Duodenal mucosa (tissue), 2 donors: Measurements from ENCODE around the gene AQP2.

ENCODE experiments used
- H3K27ac ChIP-seq: one replicate; pipeline ENCODE4 v1.7.0; 2013; ENCODE audit warnings: low read depth, low read length
- H3K27me3 ChIP-seq, 2 donors: one replicate each; pipeline ENCODE4 v1.7.0; 2013; ENCODE audit warnings: low read length in 2 of 2, control low read depth in 1 of 2; ENCODE audit not compliant: insufficient read depth in 2 of 2, control insufficient read depth in 1 of 2
- H3K36me3 ChIP-seq, 2 donors: one replicate each; pipeline ENCODE4 v1.7.0; 2013; ENCODE audit warnings: low read length in 2 of 2, control low read depth in 1 of 2; ENCODE audit not compliant: insufficient read depth in 2 of 2, control insufficient read depth in 1 of 2
- H3K4me1 ChIP-seq, 2 donors: one replicate each; pipeline ENCODE4 v1.7.0; 2013; ENCODE audit warnings: low read length in 2 of 2, control low read depth in 1 of 2; ENCODE audit not compliant: insufficient read depth in 2 of 2, control insufficient read depth in 1 of 2
- H3K4me3 ChIP-seq, 2 donors: one replicate each; pipeline ENCODE4 v1.7.0; 2013; ENCODE audit warnings: low read length in 2 of 2, low read depth in 1 of 2
- H3K9ac ChIP-seq, 2 donors: one replicate each; pipeline ENCODE4 v1.7.0; 2013; ENCODE audit warnings: low read length in 2 of 2, low read depth in 1 of 2
- H3K9me3 ChIP-seq, 2 donors: one replicate each; pipeline ENCODE4 v1.7.0; 2013; ENCODE audit warnings: low read length in 2 of 2, control low read depth in 1 of 2; ENCODE audit not compliant: control insufficient read depth in 1 of 2

AQP2 gene

GRCh38 chr12:49970658-49971057 lies 20.1 kb downstream of the AQP2 start:
- Histone ChIP-seq H3K4me3 (no peak overlapping the region), H3K36me3 (no peaks in the 10 kb centered on the region), H3K9ac (no peak overlapping the region), H3K4me1 (peaks cover 16 to 29% of the 10 kb centered on the region in 2 donors), H3K9me3 (no peaks in the 10 kb centered on the region), H3K27me3 (peaks cover 22 to 28% of the 10 kb centered on the region in 2 donors), H3K27ac (no peak overlapping the region)

- Histone ChIP-seq H3K27ac (no peak overlapping the region), H3K36me3 (no peaks in the 10 kb centered on the region), H3K4me3 (no peak overlapping the region), H3K27me3 (peaks cover 22 to 28% of the 10 kb centered on the region in 2 donors), H3K9me3 (no peaks in the 10 kb centered on the region), H3K9ac (no peak overlapping the region), H3K4me1 (peaks cover 16 to 29% of the 10 kb centered on the region in 2 donors)
Observed at GRCh38 chr12:49971141-49971540, 20.6 kb downstream of the AQP2 start.

- Histone ChIP-seq H3K4me1 (peaks cover 15 to 27% of the 10 kb centered on the region in 2 donors), H3K27me3 (peaks cover 22 to 28% of the 10 kb centered on the region in 2 donors), H3K36me3 (no peaks in the 10 kb centered on the region), H3K4me3 (no peak overlapping the region), H3K9ac (no peak overlapping the region), H3K9me3 (no peaks in the 10 kb centered on the region), H3K27ac (no peak overlapping the region)
Observed at GRCh38 chr12:49972129-49972528, 21.6 kb downstream of the AQP2 start.

GRCh38 chr12:49972641-49973360 lies 22.3 kb downstream of the AQP2 start, which contains the start of gene AQP6:
Gene AQP6, plus strand, starts transcription at chr12:49972947. Its CDS starts 227 bp downstream, at chr12:49973174.
- Histone ChIP-seq H3K27me3 (peaks cover 21 to 26% of the 10 kb centered on the region in 2 donors), H3K4me1 (peaks cover 11 to 20% of the 10 kb centered on the region in 2 donors), H3K4me3 (no peak within 1 kb of the TSS), H3K36me3 (no peaks in the 10 kb centered on the region), H3K9ac (no peak within 1 kb of the TSS), H3K9me3 (no peaks in the 10 kb centered on the region), H3K27ac (no peak within 1 kb of the TSS)

GRCh38 chr12:49973361-49973830 lies 22.9 kb downstream of the AQP2 start:
- H3K36me3 ChIP-seq = no peaks in the 10 kb centered on the region
- H3K9me3 ChIP-seq = no peaks in the 10 kb centered on the region
- H3K4me1 ChIP-seq = peaks cover 9 to 18% of the 10 kb centered on the region in 2 donors
- no peak overlapping the region for H3K4me3 ChIP-seq
- peaks cover 15 to 21% of the 10 kb centered on the region in 2 donors for H3K27me3 ChIP-seq
- H3K27ac ChIP-seq = no peak overlapping the region
- no peak overlapping the region for H3K9ac ChIP-seq

- Histone ChIP-seq H3K27ac (no peak overlapping the region), H3K9me3 (no peaks in the 10 kb centered on the region), H3K27me3 (peaks cover 11 to 16% of the 10 kb centered on the region in 2 donors), H3K36me3 (no peaks in the 10 kb centered on the region), H3K4me3 (no peak overlapping the region), H3K9ac (no peak overlapping the region), H3K4me1 (peaks cover 9 to 18% of the 10 kb centered on the region in 2 donors)
Observed at GRCh38 chr12:49974231-49974675, 23.7 kb downstream of the AQP2 start.

GRCh38 chr12:49974677-49975317 lies 24.3 kb downstream of the AQP2 start:
- Histone ChIP-seq H3K4me3 (no peak overlapping the region), H3K9ac (no peak overlapping the region), H3K27ac (no peak overlapping the region), H3K9me3 (no peaks in the 10 kb centered on the region), H3K4me1 (peaks cover 9 to 18% of the 10 kb centered on the region in 2 donors), H3K36me3 (no peaks in the 10 kb centered on the region), H3K27me3 (peaks cover 6 to 11% of the 10 kb centered on the region in 2 donors)

- Histone ChIP-seq H3K9me3 (no peaks in the 10 kb centered on the region), H3K27me3 (peaks cover under 1 to 5% of the 10 kb centered on the region in 2 donors), H3K27ac (no peak overlapping the region), H3K36me3 (no peaks in the 10 kb centered on the region), H3K4me3 (no peak overlapping the region), H3K9ac (no peak overlapping the region), H3K4me1 (peaks cover 9 to 18% of the 10 kb centered on the region in 2 donors)
Observed at GRCh38 chr12:49975318-49975761, 24.8 kb downstream of the AQP2 start.

- Histone ChIP-seq H3K9me3 (no peaks in the 10 kb centered on the region), H3K36me3 (no peaks in the 10 kb centered on the region), H3K27me3 (no peaks in the 10 kb centered on the region), H3K27ac (no peak overlapping the region), H3K4me3 (no peak overlapping the region), H3K4me1 (peaks cover 9 to 18% of the 10 kb centered on the region in 2 donors), H3K9ac (no peak overlapping the region)
Observed at GRCh38 chr12:49976557-49976956, 26.0 kb downstream of the AQP2 start.

GRCh38 chr12:49978125-49978524 lies 27.6 kb downstream of the AQP2 start:
- no peaks in the 10 kb centered on the region for H3K27me3 ChIP-seq
- H3K27ac ChIP-seq = no peak overlapping the region
- H3K4me3 ChIP-seq = no peak overlapping the region
- H3K9ac ChIP-seq = no peak overlapping the region
- H3K36me3 ChIP-seq = no peaks in the 10 kb centered on the region
- H3K9me3 ChIP-seq = no peaks in the 10 kb centered on the region
- H3K4me1 ChIP-seq = peaks cover 9 to 18% of the 10 kb centered on the region in 2 donors
